ENCODE data around the gene TOR1A.

GRCh38 chr9:129814432-129815223 lies 9.3 kb downstream of the TOR1A start:
- TF ChIP-seq POLR2A (IDR thresholded peaks at IDR 0.05) = no peak
- TF ChIP-seq CTCF (IDR thresholded peaks at IDR 0.05) = no peak
- TF ChIP-seq POLR2AphosphoS5 (IDR thresholded peaks at IDR 0.05) = no peak
- no peak for TF ChIP-seq EP300 (IDR thresholded peaks at IDR 0.05)
